Spinal cord (tissue), 10 donors: ENCODE measurements around the gene SMAD5. TPM values are rescaled to one million over a fixed set of nuclear protein-coding genes. Genes with fewer than 3 reads are reported as not detected.

Experiments
- DNase-seq, 6 donors: peaks; one replicate each; pipeline versions ENCODE4 v3.0.0 to v3.0.0-alpha.2; 2013 to 2015; ENCODE audit warnings: low spot score in 6 of 6, low read depth in 4 of 6
- H3K27ac ChIP-seq: one replicate; pipeline ENCODE4 v1.5.1; 2013; ENCODE audit warnings: low read depth, low read length, control low read depth
- H3K27me3 ChIP-seq: one replicate; pipeline ENCODE4 v1.6.1; 2013; ENCODE audit warnings: low read length; ENCODE audit not compliant: control insufficient read depth, insufficient read depth
- H3K36me3 ChIP-seq: one replicate; pipeline ENCODE4 v1.6.1; 2013; ENCODE audit warnings: low read length; ENCODE audit not compliant: control insufficient read depth, insufficient read depth
- H3K4me1 ChIP-seq: one replicate; pipeline ENCODE4 v1.6.1; 2013; ENCODE audit warnings: low read length; ENCODE audit not compliant: control insufficient read depth, insufficient read depth
- H3K4me3 ChIP-seq: one replicate; pipeline ENCODE4 v1.5.1; 2013; ENCODE audit warnings: low read depth, low read length, control low read depth
- H3K9me3 ChIP-seq: one replicate; pipeline ENCODE4 v1.6.1; 2013; ENCODE audit warnings: low read length; ENCODE audit not compliant: control insufficient read depth, insufficient read depth
- WGBS: methylation state at CpG from one replicate; pipeline ENCODE4 v1.1.5; 2013; ENCODE audit warnings: missing lambda C conversion rate; ENCODE audit not compliant: insufficient coverage; 5-methylcytosine and 5-hydroxymethylcytosine counted together
- polyA plus RNA-seq, 2 donors: library from polyadenylated mRNA; unstranded; fragments of 120-200 nt; gene quantifications; one replicate each; pipeline ENCODE4 v1.2.1, GENCODE V29; 2013; ENCODE audit not compliant: insufficient read length in 2 of 2
- total RNA-seq, 2 donors: library from RNA; depleted of rRNA in 1 of 2; stranded (reverse); fragments of 120-200 nt in 1 of 2; fragments of >200 nt in 1 of 2; gene quantifications; one replicate each; pipeline versions ENCODE4 v1.2.3 to v1.2.4, GENCODE V29; 2013 to 2014
- donor health status: healthy.

Gene SMAD5
- total and polyA plus RNA-seq, 4 donors, result 30.5 to 89.0 (median 60.0) TPM

DNA sequence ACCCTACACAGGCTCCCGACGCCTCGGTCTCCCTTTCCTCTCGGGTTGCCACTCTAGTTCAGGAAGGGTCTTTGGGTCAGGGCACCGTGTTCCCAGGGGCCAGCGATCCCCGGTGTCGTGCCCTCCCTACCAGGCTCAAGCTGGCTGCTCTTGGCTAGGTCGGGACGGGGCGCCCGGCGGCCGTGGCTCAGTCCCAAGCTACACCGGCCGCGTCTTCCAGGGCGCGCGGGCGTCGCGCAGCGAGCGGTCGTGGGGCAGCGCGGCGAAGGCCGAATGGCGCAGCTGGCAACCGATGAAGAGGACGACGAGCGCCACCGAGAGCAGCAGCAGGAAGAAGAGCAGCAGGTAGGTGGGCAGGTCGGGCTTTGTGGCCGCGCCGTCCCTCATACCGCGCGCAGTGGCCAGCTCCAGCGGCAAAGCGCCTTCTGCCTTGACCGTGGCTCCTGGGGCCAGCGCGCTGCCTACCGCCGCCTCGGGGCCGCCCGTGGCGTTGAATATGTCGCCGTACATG lies 59.4 kb downstream of the SMAD5 start:
- DNase-seq, result peak in 2 of 6 donors; percentile 16 to 50
- Histone ChIP-seq H3K4me1 (peaks cover 42% of the 10 kb centered on the region), H3K27ac (no peak overlapping the region), H3K36me3 (peaks cover 4% of the 10 kb centered on the region), H3K27me3 (peaks cover 50% of the 10 kb centered on the region), H3K4me3 (peak overlapping the region; percentile 20), H3K9me3 (no peaks in the 10 kb centered on the region)
- WGBS, result under 1% methylated on average over 56 of the region's 56 CpGs

DNA sequence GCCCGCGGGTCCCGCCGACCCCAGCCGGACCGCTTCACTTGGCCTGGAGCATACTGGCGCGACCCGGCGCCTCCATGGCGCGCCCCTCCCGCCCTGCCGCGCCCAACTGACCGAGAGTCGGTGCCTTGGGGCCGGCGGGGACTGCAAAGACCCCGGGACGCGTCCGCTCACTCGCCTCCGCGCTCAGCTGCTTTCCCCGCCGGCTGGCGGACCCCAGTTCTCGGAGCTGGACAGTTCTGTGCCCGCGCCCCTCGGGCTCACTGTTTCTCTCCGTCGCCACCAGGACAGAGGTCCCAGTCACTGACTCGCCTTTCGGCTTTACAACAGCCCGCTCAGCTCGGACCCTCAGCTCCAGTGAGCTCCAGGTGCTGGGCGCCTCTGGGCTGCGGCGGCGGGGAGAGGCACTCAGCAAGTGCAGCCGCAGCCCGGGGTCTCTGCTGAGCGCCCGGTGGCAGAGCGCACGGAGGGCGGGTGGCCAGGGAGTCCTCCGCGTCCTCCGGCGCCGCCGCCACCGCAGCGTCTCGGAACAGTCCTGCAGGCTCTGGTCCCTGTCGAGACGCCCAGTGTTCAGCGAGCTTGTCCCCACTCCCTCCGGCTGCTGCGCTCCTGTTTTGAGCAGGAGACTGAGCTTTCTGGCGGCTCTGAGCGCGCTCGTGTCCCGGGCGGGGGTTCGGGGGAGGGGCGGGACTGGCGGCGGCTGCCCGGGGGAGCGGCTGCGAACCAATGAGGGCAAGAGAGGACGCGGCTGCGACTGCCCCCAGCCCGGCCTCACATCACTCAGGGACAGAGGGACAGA lies 60.1 kb downstream of the SMAD5 start, which contains the start of gene SMIM32:
Gene SMIM32, minus strand, starts transcription at position 637 of the 796 bp plus-strand sequence. CDS start 638 bp downstream, outside the sequence.
- peak in 2 of 6 donors; percentile 72 to 83 for DNase-seq
- Histone ChIP-seq H3K4me1 (peaks cover 42% of the 10 kb centered on the region), H3K27me3 (peaks cover 50% of the 10 kb centered on the region), H3K4me3 (peak within 1 kb of the TSS; percentile 21), H3K27ac (no peak within 1 kb of the TSS), H3K36me3 (peaks cover 4% of the 10 kb centered on the region), H3K9me3 (no peaks in the 10 kb centered on the region)
- under 1% methylated on average over 81 of the region's 81 CpGs for WGBS

DNA sequence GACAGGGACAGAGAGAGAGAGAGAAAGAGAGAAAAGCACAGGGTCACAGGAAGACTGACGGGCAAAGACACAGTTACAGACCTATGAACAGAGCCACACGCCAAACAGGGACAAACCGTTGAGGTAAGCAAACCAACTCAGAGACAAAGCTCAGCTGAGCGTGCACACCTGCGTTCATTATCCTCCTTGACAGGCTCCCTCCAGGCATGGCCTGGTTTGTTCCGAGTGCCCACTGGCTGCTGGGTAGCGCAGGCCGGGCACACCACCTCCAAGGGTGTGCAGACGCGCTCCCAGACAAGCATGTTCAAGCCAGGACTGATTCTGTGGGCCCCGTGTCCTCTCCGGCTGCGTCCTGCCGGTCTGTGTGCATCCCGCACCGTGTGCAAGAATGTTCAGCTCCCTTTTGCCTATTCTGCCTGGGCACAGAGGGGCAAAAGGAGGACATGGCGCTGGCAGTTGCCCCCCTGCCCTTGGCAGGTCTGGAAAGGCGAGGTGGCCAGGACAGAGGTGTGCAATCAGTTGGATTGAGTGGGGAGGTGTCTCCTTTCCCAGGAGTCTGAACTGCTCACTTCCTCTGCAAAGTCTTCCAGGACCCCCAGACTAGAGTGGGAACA lies 60.8 kb downstream of the SMAD5 start:
- Histone ChIP-seq H3K4me1 (peaks cover 42% of the 10 kb centered on the region), H3K4me3 (peak overlapping the region; percentile 21), H3K9me3 (no peaks in the 10 kb centered on the region), H3K27ac (no peak overlapping the region), H3K27me3 (peaks cover 50% of the 10 kb centered on the region), H3K36me3 (peaks cover 3% of the 10 kb centered on the region)
- DNase-seq, result no peak
- 40% methylated on average over 17 of the region's 18 CpGs for WGBS

DNA sequence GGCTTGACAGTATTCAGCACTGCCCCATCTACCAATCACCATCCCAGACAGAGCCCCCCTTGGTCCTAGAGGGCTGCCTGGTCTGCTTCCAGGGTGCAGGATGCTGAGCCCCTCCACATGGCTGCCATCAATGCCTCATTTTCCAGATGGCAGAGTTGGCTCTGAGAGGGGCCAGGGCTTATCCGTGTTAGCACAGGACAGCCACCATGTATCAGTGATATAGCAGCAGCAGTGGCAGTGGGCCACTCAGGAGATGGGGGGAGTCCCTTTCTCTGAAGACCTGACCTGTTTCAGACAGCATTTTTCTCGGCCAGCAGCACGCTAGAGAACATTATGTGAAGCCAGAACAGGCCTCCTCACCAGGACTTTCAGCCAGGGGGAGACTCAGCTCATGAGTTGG lies 61.9 kb downstream of the SMAD5 start:
- WGBS, result 45% methylated on average over 1 of the region's 3 CpGs

DNA sequence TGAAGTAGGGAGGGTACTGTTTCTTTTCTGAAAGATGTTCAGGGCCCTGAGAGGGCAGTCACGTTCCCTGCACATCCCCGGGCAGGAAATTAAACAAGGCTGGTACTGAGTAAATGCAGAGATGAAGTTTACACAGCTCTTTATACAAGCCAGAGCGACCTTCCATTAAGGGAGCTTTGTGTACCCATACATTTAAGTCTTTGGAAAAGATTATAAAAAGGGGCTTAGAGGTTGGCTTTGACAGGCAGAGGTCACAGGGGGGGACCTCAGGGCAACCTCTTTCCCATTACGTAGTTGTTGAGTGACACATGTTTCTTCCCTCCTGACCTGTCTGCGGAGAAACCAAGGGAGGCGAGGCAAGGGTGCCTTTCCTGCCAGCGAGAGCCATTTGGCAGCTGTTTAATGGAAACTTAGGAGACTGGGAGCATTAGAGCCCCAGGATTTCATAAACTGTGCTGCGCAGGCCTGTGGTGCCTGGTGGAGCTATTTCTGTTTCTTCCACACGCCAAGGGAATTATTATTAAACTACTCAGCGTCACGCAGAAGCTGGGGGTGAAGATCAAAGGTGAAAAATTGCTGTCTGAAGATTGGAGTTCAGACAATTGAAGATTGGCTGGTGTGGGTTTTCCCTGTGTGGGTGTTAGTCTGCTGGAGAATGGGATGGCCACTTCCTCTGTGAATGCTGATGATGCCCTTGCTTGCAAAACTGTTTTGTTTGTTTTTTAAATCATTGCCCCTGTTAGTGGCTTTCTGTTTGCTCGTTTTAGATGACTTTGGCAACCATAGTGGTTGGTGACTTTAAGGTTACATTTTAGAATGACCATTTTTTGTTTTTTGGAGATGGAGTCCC lies 63.6 kb downstream of the SMAD5 start:
- no peak overlapping the region for H3K27ac ChIP-seq
- H3K27me3 ChIP-seq, result peaks cover 30% of the 10 kb centered on the region
- no peaks in the 10 kb centered on the region for H3K9me3 ChIP-seq
- H3K36me3 ChIP-seq, result no peaks in the 10 kb centered on the region
- WGBS, result 55% methylated on average over 5 of the region's 12 CpGs
- H3K4me3 ChIP-seq, result no peak overlapping the region
- peaks cover 33% of the 10 kb centered on the region for H3K4me1 ChIP-seq
- DNase-seq, result peak in 2 of 6 donors; percentile 35 to 75

More for the DNA sequence above, 61.9 kb downstream of the SMAD5 start:
- no peaks in the 10 kb centered on the region for H3K36me3 ChIP-seq
- peaks cover 42% of the 10 kb centered on the region for H3K4me1 ChIP-seq
- H3K4me3 ChIP-seq, result no peak overlapping the region
- no peak overlapping the region for H3K27ac ChIP-seq
- H3K27me3 ChIP-seq, result peaks cover 46% of the 10 kb centered on the region
- DNase-seq, result peak in 2 of 6 donors; percentile 16 to 56
- H3K9me3 ChIP-seq, result no peaks in the 10 kb centered on the region

DNA sequence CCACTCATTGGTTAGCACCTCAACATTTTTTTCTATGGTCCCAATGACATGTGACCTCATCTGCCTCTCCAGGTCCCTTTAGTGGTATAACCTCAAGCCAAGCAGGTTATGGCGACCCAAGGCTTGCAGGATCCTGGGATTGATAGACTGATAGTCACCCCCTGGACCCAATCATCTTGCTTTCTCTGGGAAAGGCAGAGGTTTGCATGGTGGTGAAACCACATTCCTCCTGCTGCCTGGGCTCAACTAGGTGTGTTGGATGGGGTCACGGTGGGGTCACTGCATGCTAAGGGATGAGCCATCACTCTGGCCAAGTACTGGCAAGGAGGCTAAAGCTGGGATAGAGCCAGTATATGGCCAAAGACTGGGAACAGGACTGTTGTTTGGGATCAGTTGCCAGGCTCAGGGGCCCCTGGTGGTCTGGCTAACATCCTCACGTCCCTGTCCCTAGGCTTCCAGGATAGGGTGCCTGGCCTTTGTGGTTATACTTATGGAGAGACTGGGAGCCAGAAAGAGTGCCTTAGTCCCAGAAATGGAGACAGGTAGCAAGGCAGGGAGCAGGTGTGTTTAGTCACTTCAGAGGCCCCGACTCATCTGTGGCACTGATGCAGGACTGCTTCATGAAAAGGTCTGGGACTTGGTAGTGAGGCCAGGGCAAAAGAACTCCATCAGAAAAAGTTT lies 65.0 kb downstream of the SMAD5 start:
- Histone ChIP-seq H3K27me3 (peaks cover 17% of the 10 kb centered on the region), H3K36me3 (no peaks in the 10 kb centered on the region), H3K4me3 (no peak overlapping the region), H3K9me3 (no peaks in the 10 kb centered on the region), H3K27ac (no peak overlapping the region), H3K4me1 (peaks cover 25% of the 10 kb centered on the region)
- no peak for DNase-seq
- 99% methylated on average over 4 of the region's 4 CpGs for WGBS

DNA sequence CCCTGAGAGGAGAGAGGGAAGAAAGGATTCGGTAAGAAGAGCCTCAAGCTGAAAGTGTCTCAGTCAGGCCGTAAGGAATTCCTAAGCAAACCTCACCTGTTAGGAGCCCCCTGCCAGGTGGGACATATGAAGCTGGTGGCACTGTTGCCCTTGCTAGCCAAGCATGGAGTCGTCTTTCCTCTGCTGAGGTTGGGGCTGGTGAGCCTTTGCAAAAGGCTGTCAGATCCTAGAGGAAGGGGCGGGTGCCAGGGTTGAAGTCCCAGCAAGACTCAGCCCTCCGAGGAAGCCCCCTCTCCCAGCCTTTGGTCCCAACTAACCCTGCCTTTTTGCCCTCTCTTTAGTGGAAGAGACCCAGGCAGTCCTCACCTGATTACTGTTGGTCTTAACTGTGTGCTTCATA lies 65.8 kb downstream of the SMAD5 start:
- WGBS, result 90% methylated on average over 4 of the region's 5 CpGs
- Histone ChIP-seq H3K27ac (no peak overlapping the region), H3K4me3 (no peak overlapping the region), H3K4me1 (peaks cover 25% of the 10 kb centered on the region), H3K27me3 (peaks cover 9% of the 10 kb centered on the region), H3K9me3 (no peaks in the 10 kb centered on the region), H3K36me3 (no peaks in the 10 kb centered on the region)
- DNase-seq, result no peak

DNA sequence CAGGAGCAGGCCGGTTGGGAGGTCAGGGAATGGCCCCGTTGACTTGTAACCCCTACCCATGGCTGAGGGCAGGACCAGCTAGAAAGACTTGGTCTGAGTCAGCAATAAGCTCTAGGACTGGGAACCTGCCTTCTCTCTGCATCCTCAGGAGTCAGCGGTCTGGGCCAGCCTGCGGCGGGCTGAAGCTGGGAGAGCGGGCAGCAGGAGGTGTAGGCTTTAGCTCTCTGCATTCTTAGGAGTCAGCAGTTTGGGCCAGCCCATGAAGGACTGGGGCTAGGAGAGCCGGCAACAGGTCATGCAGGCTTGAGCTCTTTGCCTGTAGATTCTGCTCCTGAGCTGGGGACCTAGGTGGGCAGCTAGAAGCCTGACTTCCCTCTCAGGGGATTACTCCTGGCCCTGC lies 66.8 kb downstream of the SMAD5 start:
- Histone ChIP-seq H3K4me1 (peaks cover 23% of the 10 kb centered on the region), H3K4me3 (no peak overlapping the region), H3K27me3 (peaks cover under 1% of the 10 kb centered on the region), H3K9me3 (no peaks in the 10 kb centered on the region), H3K27ac (no peak overlapping the region), H3K36me3 (no peaks in the 10 kb centered on the region)
- DNase-seq, result no peak
- 91% methylated on average over 7 of the region's 7 CpGs for WGBS

DNA sequence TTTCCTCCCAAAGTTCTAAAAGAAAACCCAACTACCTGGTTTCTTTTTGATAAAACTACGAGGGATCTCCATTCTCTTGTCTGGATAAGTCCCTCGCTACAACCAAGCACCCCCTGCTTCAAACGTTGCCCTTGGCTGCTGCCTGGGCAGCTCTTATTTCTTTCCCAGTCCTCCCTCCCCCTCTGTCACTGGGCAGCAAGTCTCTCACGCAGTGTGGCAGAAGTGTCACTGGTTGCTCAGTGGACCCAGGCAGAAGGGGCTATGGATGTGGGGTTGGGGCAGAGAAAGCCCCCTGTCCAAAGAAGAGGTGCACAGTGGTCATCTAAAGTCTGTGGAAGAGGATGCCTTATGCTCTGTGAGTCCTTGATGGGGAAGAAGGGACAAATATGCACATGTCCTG lies 67.5 kb downstream of the SMAD5 start:
- Histone ChIP-seq H3K27ac (no peak overlapping the region), H3K4me1 (peaks cover 23% of the 10 kb centered on the region), H3K36me3 (no peaks in the 10 kb centered on the region), H3K4me3 (no peak overlapping the region), H3K27me3 (no peaks in the 10 kb centered on the region), H3K9me3 (no peaks in the 10 kb centered on the region)
- WGBS, result 75% methylated on average over 4 of the region's 4 CpGs
- DNase-seq, result no peak
